Measurements from ENCODE around the gene COL4A6.

GRCh38 chrX:108178143-108178498 lies 260.1 kb downstream of the COL4A6 start:
- TF ChIP-seq CTCF (IDR thresholded peaks at IDR 0.05; ENCODE audit: poor library complexity, severe bottlenecking), result no peak
- TF ChIP-seq TAF1 (IDR thresholded peaks at IDR 0.05; ENCODE audit: low read depth), result no peak
- no peak for TF ChIP-seq POLR2AphosphoS5 (IDR thresholded peaks at IDR 0.05)
- TF ChIP-seq EZH2 (IDR thresholded peaks at IDR 0.05; ENCODE audit: borderline replicate concordance, insufficient read depth, low read length, poor library complexity, severe bottlenecking), result no peak
- TF ChIP-seq, protein P1, sequence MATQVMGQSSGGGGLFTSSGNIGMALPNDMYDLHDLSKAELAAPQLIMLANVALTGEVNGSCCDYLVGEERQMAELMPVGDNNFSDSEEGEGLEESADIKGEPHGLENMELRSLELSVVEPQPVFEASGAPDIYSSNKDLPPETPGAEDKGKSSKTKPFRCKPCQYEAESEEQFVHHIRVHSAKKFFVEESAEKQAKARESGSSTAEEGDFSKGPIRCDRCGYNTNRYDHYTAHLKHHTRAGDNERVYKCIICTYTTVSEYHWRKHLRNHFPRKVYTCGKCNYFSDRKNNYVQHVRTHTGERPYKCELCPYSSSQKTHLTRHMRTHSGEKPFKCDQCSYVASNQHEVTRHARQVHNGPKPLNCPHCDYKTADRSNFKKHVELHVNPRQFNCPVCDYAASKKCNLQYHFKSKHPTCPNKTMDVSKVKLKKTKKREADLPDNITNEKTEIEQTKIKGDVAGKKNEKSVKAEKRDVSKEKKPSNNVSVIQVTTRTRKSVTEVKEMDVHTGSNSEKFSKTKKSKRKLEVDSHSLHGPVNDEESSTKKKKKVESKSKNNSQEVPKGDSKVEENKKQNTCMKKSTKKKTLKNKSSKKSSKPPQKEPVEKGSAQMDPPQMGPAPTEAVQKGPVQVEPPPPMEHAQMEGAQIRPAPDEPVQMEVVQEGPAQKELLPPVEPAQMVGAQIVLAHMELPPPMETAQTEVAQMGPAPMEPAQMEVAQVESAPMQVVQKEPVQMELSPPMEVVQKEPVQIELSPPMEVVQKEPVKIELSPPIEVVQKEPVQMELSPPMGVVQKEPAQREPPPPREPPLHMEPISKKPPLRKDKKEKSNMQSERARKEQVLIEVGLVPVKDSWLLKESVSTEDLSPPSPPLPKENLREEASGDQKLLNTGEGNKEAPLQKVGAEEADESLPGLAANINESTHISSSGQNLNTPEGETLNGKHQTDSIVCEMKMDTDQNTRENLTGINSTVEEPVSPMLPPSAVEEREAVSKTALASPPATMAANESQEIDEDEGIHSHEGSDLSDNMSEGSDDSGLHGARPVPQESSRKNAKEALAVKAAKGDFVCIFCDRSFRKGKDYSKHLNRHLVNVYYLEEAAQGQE (IDR thresholded peaks at IDR 0.05; ENCODE audit: borderline replicate concordance), result no peak
- TF ChIP-seq EP300 (conservative IDR thresholded peaks at IDR 0.05; ENCODE audit: poor library complexity, severe bottlenecking), result no peak
- no peak for TF ChIP-seq RAD21 (conservative IDR thresholded peaks at IDR 0.05)
- no peak for TF ChIP-seq SMC3 (conservative IDR thresholded peaks at IDR 0.05; ENCODE audit: poor library complexity)
- TF ChIP-seq MXI1 (conservative IDR thresholded peaks at IDR 0.05; ENCODE audit: poor library complexity, severe bottlenecking), result no peak

Data from neural cell (in vitro differentiated cells).